HG02938 (cell line): Measurements from ENCODE around the gene TCF7L2.

Experiments
- ATAC-seq: cut with Tn5 transposase; IDR thresholded peaks from one replicate; pipeline ENCODE4 v1.9.1; 2021; ENCODE audit warnings: mild to moderate bottlenecking, moderate library complexity; ENCODE audit not compliant: unreplicated experiment

Gene TCF7L2

GRCh38 chr10:113175176-113175575 lies 225.1 kb downstream of the TCF7L2 start:
- ATAC-seq: no peak

- no peak for ATAC-seq
Observed at GRCh38 chr10:113175756-113176651, 226.0 kb downstream of the TCF7L2 start.

DNA sequence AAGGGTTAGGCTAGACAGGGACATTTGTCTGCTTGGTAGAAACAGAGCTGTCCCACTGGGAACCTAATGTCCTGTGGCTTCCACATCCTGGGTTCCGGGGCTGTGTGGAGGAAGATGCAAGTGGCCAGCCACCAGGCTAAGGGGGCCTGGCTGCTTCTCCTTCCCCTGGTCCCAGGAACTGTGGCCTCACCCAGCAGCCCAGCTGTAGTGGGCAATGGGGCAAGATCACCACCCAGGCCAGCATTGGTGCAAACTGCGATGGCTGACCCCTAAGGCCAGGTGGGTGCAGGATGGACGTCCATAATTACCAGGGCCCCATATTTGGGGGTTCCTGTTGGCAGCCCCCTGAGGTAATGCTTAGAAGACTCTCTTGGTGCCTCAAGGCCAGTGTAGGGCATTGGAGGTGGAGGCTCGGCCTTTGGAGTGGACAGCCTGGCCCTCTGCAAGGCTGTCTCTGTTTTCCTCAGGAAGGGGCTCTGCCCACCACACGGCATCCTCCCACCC lies 226.7 kb downstream of the TCF7L2 start:
- no peak for ATAC-seq

GRCh38 chr10:113177156-113177935 lies 227.3 kb downstream of the TCF7L2 start:
- ATAC-seq: no peak

DNA sequence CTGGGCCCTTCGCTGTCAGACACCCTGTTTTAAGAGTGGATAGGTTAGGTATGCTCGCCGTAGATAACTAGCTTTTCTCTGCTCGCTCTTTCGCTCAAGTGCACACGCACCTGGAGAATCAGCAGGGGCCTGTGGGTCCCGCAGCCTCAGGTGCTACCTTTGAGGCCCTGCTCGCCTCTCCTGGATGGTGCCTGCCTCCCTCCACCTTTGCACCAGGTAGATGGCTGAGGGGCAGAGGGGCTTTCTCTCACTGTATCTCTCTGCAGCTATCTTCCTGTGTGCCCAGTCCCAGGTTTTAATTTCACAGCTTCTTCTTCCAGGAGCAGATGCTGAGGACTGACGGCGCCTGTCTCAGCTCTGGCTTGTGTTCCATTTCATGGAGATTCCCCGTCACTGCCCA lies 227.9 kb downstream of the TCF7L2 start:
- ATAC-seq: no peak

GRCh38 chr10:113178771-113179170 lies 228.7 kb downstream of the TCF7L2 start:
- ATAC-seq: no peak

DNA sequence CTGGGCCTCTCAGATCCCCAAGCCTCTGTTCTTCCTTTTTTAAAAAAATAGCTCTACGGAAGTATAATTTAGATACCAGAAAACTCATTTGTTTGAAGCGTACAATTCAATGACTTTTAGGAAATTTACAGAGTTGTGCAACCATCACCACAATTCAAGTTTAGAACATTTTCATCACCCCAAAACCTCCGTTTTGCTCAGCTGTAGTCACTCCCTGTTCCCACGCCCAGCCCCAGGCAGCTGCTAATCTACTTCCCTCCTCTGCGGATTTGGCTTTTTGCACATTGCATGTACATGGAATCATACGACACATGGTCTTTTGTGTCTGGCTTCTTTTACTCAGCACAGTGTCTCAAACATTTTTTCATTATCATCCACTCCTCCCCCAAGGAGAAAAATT lies 229.2 kb downstream of the TCF7L2 start:
- no peak for ATAC-seq

DNA sequence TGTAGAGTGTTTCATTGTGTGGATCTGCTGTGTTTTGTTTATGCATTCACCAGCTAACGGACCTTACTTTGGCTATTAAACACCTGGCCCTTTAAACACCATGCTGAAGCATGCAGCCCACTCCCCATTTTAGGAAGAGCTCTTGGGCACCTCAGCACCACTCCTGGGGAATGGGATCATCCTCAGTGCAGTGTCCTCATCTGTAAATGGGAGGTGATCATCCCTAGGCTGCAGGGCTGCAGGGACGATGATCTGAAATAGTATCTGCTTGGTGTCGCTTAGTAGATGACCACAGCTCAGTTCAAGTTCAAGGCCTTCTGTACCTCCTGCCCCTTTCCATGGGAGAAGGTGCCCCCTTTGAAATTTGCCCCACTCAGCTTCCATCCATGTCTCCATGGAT lies 229.9 kb downstream of the TCF7L2 start:
- ATAC-seq: no peak

DNA sequence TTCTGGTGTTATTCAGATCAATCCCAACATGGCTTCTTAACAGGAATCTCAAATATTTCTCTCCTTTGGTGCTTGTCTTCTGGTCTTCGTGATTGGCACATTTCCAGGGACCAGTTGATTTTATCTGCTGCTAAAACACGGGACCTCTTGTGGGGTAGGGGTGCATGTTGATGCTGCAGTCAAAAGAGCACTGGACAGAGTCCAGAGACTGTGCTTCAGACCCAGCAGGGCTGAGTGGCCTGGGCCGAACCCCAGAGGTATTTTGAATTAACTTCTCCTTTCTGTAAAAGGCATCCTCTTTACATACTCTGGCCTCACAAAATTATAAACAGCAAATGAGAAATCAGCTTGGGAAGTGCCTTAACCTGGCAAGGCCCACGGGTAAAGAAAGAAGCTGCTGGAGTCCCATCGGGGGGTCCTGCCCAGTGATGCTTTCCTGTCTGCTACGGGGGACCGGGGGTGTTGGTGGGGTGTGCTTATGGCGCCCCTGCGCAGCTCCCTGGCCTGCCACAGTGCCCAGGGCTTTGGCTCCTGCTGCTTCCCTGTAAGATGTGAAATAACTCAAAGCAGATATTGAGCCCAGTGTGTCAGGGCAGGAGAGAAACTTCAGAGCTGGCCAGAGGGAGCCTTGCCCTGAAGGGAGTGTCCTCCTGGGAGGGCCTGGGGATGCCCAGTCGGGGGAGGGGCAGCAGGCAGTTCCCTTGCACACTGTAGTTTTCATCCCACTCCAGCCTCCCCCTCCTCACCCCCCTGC lies 230.5 kb downstream of the TCF7L2 start:
- ATAC-seq: no peak

DNA sequence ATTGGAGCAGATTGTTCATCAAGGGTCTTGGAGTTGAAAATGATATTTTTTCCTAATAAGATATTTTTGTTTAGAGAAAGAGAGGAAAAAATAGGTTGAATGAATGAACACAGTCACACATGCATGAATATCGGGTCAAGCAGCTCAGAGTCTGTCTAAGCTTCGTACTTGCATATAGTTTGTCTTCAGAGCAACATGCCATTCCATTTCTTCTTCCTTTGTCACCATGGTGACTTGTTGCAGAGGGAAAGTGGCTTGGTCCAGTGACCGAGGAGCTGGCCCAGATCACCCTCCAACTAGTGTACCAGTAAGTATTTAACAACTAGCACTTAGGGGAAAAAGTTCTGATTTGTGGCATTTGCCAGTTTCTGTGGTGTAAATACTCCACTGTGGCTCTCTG lies 232.1 kb downstream of the TCF7L2 start:
- ATAC-seq: no peak

GRCh38 chr10:113183573-113183972 lies 233.5 kb downstream of the TCF7L2 start:
- ATAC-seq: no peak

GRCh38 chr10:113187063-113187777 lies 237.2 kb downstream of the TCF7L2 start:
- no peak for ATAC-seq

- ATAC-seq: no peak
Observed at GRCh38 chr10:113199459-113199858, 249.4 kb downstream of the TCF7L2 start.

GRCh38 chr10:113202011-113202410 lies 252.0 kb downstream of the TCF7L2 start:
- ATAC-seq: no peak

GRCh38 chr10:113207924-113208323 lies 257.9 kb downstream of the TCF7L2 start:
- ATAC-seq: no peak

- ATAC-seq: no peak
Observed at GRCh38 chr10:113213035-113213434, 263.0 kb downstream of the TCF7L2 start.

GRCh38 chr10:113214331-113214730 lies 264.3 kb downstream of the TCF7L2 start:
- no peak for ATAC-seq

GRCh38 chr10:113216102-113216501 lies 266.1 kb downstream of the TCF7L2 start:
- no peak for ATAC-seq
